Uterus (tissue), 4 donors: Measurements from ENCODE around the gene DNM3. TPM values are rescaled to one million over a fixed set of nuclear protein-coding genes. Genes with fewer than 3 reads are reported as not detected.

ENCODE experiments used
- DNase-seq, 2 donors: peaks; one replicate each; pipeline ENCODE4 v3.0.0-alpha.2; 2019 to 2020
- H3K27ac ChIP-seq, 2 donors: fragments of 200-600 bp; sonication (generic); 1 replicate in 1 of 2; 2 replicates in 1 of 2; pipeline ENCODE4 v1.5.1; 2016 to 2018
- H3K27me3 ChIP-seq, 2 donors: fragments of 200-600 bp; sonication (generic); one replicate each; pipeline ENCODE4 v1.5.1; 2018 to 2019; ENCODE audit warnings: control low read depth in 1 of 2
- H3K36me3 ChIP-seq, 2 donors: fragments of 200-600 bp; sonication (generic); one replicate each; pipeline ENCODE4 v1.5.1; 2019; ENCODE audit warnings: control low read depth in 1 of 2
- H3K4me1 ChIP-seq, 2 donors: fragments of 200-600 bp; sonication (generic); one replicate each; pipeline ENCODE4 v1.5.1; 2018 to 2019; ENCODE audit warnings: control low read depth in 1 of 2
- H3K4me3 ChIP-seq, 2 donors: fragments of 200-600 bp; sonication (generic); 1 replicate in 1 of 2; 2 replicates in 1 of 2; pipeline ENCODE4 v1.5.1; 2018 to 2019; ENCODE audit warnings: mild to moderate bottlenecking in 1 of 2
- H3K9me3 ChIP-seq, 2 donors: fragments of 200-600 bp; sonication (generic); one replicate each; pipeline ENCODE4 v1.5.1; 2019; ENCODE audit warnings: control low read depth in 1 of 2
- CTCF ChIP-seq, 4 experiments: fragments of 200-600 bp in 2 of 4; fragments of 450-650 bp in 2 of 4; sonication (generic) in 2 of 4; IDR thresholded peaks; one replicate each; pipeline ENCODE4 v1.5.1; 2016 to 2019; ENCODE audit warnings: antibody characterized with exemption in 4 of 4, mild to moderate bottlenecking in 2 of 4, moderate library complexity in 1 of 4
- POLR2A ChIP-seq, 2 donors: fragments of 450-650 bp; IDR thresholded peaks; one replicate each; pipeline ENCODE4 v1.6.1; 2016; ENCODE audit warnings: antibody characterized with exemption in 2 of 2, mild to moderate bottlenecking in 1 of 2, moderate library complexity in 1 of 2
- intact Hi-C: fragments of 100-400 bp; cut with DNase I; formaldehyde crosslinking; loops from one replicate; pipeline ENCODE4 v1.15.1; 2023; ENCODE audit warnings: low total_unique reads
- total RNA-seq, 4 donors: library from RNA; depleted of rRNA in 3 of 4; stranded (reverse); fragments of >200 nt in 3 of 4; gene quantifications; one replicate each; pipeline versions ENCODE4 v1.1.0 to v1.2.4, GENCODE V29; 2014 to 2023
- donor health status: DM: yes; HTN: yes; CAD: no.

DNM3 gene
- total RNA-seq, 4 donors from 2014 or later = 4.7 to 49.2 (median 14.6) TPM

- no peaks in the 10 kb centered on the region for H3K4me1 ChIP-seq
- H3K4me3 ChIP-seq = no peak overlapping the region
- H3K27ac ChIP-seq = no peak overlapping the region
- H3K27me3 ChIP-seq = no peaks in the 10 kb centered on the region
- no peaks in the 10 kb centered on the region for H3K9me3 ChIP-seq
- no peak for TF ChIP-seq CTCF (IDR thresholded peaks at IDR 0.05)
- TF ChIP-seq POLR2A (IDR thresholded peaks at IDR 0.05) = no peak
- H3K36me3 ChIP-seq = no peaks in the 10 kb centered on the region
- intact Hi-C loops = no loop called here
- DNase-seq = no peak
These were observed 31.1 kb downstream of the DNM3 start for GRCh38 chr1:171872430-171872829.

- Histone ChIP-seq H3K36me3 (no peaks in the 10 kb centered on the region), H3K27ac (no peak overlapping the region), H3K4me3 (no peak overlapping the region), H3K9me3 (no peaks in the 10 kb centered on the region), H3K27me3 (no peaks in the 10 kb centered on the region), H3K4me1 (no peaks in the 10 kb centered on the region)
- intact Hi-C loops = no loop called here
- DNase-seq = no peak
- TF ChIP-seq CTCF (IDR thresholded peaks at IDR 0.05) = no peak
- no peak for TF ChIP-seq POLR2A (IDR thresholded peaks at IDR 0.05)
These were observed 32.4 kb downstream of the DNM3 start for GRCh38 chr1:171873664-171874063.

GRCh38 chr1:171877701-171878100 is 36.4 kb downstream of the DNM3 start:
- no peaks in the 10 kb centered on the region for H3K4me1 ChIP-seq
- H3K4me3 ChIP-seq = no peak overlapping the region
- H3K27me3 ChIP-seq = no peaks in the 10 kb centered on the region
- intact Hi-C loops = no loop called here
- no peak for DNase-seq
- no peaks in the 10 kb centered on the region for H3K9me3 ChIP-seq
- no peak overlapping the region for H3K27ac ChIP-seq
- H3K36me3 ChIP-seq = no peaks in the 10 kb centered on the region
- no peak for TF ChIP-seq POLR2A (IDR thresholded peaks at IDR 0.05)
- no peak for TF ChIP-seq CTCF (IDR thresholded peaks at IDR 0.05)

GRCh38 chr1:171879556-171879955 is 38.3 kb downstream of the DNM3 start:
- TF ChIP-seq POLR2A (IDR thresholded peaks at IDR 0.05) = no peak
- TF ChIP-seq CTCF (IDR thresholded peaks at IDR 0.05) = no peak

GRCh38 chr1:171881442-171881841 is 40.1 kb downstream of the DNM3 start:
- H3K27me3 ChIP-seq = no peaks in the 10 kb centered on the region
- TF ChIP-seq POLR2A (IDR thresholded peaks at IDR 0.05) (no peak), CTCF (IDR thresholded peaks at IDR 0.05) (no peak)
- no peaks in the 10 kb centered on the region for H3K36me3 ChIP-seq
- intact Hi-C loops = no loop called here
- H3K9me3 ChIP-seq = no peaks in the 10 kb centered on the region
- no peak overlapping the region for H3K27ac ChIP-seq
- H3K4me1 ChIP-seq = no peaks in the 10 kb centered on the region
- no peak overlapping the region for H3K4me3 ChIP-seq
- no peak for DNase-seq

More at GRCh38 chr1:171879556-171879955, 38.3 kb downstream of the DNM3 start:
- Histone ChIP-seq H3K36me3 (no peaks in the 10 kb centered on the region), H3K4me3 (no peak overlapping the region), H3K4me1 (no peaks in the 10 kb centered on the region), H3K27me3 (no peaks in the 10 kb centered on the region), H3K9me3 (no peaks in the 10 kb centered on the region), H3K27ac (no peak overlapping the region)
- no peak for DNase-seq
- intact Hi-C loops = no loop called here
